ENCODE measurements around the gene KIF25.
"Not testable (repeated sequence)": the region's sequence is repeated elsewhere in the genome, so short reads cannot be mapped to it uniquely, and the experiment has no call there.

DNA sequence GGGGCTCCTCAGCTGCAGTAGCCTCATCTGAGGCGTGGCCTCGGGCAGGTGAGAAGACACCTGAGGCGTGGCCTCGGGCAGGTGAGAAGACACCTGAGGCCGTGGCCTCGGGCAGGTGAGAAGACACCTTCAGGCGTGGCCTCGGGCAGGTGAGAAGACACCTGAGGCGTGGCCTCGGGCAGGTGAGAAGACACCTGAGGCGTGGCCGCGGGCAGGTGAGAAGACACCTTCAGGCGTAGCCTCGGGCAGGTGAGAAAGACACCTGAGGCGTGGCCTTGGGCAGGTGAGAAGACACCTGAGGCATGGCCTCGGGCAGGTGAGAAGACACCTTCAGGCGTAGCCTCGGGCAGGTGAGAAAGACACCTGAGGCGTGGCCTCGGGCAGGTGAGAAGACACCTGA lies 4.0 kb downstream of the KIF25 start:
- not testable (repeated sequence) for TF ChIP-seq CTCF, POLR2A (IDR thresholded peaks at IDR 0.05)

Data from uterus (tissue), 2 donors.